H1 (cell line): Measurements from ENCODE around the gene NUDT19. TPM values are rescaled to one million over a fixed set of nuclear protein-coding genes. Genes with fewer than 3 reads are reported as not detected.

ENCODE experiments used
- CTCF ChIA-PET: fragments of 300-600 bp; sonication (Branson Sonifier 250); formaldehyde crosslinking; loops from one replicate; lab custom pipeline; 2021; ENCODE audit not compliant: partially characterized antibody; lab: Charles Lee
- POLR2A ChIA-PET: fragments of 300-600 bp; sonication (Branson Sonifier 250); formaldehyde crosslinking; loops from one replicate; lab custom pipeline; 2021; ENCODE audit warnings: inconsistent platforms; ENCODE audit not compliant: partially characterized antibody; lab: Charles Lee
- DNase-seq, 2 experiments: peaks; one replicate each; pipeline versions ENCODE4 v3.0.0 to v3.0.0-alpha.2; 2010 to 2022; ENCODE audit warnings: low spot score in 2 of 2, low read depth in 1 of 2, mixed read lengths in 1 of 2
- FAIRE-seq: peaks from 2 replicates; lab custom pipeline; 2011; peaks lifted over from hg19 to GRCh38; lab: Jason Lieb, UNC
- H2AFZ ChIP-seq: 2 replicates; pipeline ENCODE4 v1.8.1; 2012; ENCODE audit warnings: low read length, inconsistent platforms
- H2AK5ac ChIP-seq: 2 replicates; pipeline ENCODE4 v1.6.1; 2013; ENCODE audit warnings: low read depth, low read length
- H2BK120ac ChIP-seq: replicated peaks from 2 replicates; pipeline ENCODE3; 2013; ENCODE audit warnings: low read depth, low read length, inconsistent platforms
- H2BK12ac ChIP-seq: 2 replicates; pipeline ENCODE4 v1.6.1; 2013; ENCODE audit warnings: low read depth, low read length
- H2BK15ac ChIP-seq: 2 replicates; pipeline ENCODE4 v1.6.1; 2013; ENCODE audit warnings: low read length
- H2BK20ac ChIP-seq: 2 replicates; pipeline ENCODE4 v1.6.1; 2013; ENCODE audit warnings: low read length
- H2BK5ac ChIP-seq: 2 replicates; pipeline ENCODE4 v1.6.1; 2013; ENCODE audit warnings: low read depth, low read length
- H3K14ac ChIP-seq: 2 replicates; pipeline ENCODE4 v1.6.1; 2013; ENCODE audit warnings: inconsistent platforms; ENCODE audit not compliant: insufficient read length
- H3K18ac ChIP-seq: 2 replicates; pipeline ENCODE4 v1.6.1; 2013; ENCODE audit warnings: low read length; ENCODE audit errors: extremely low read depth
- H3K23ac ChIP-seq: 2 replicates; pipeline ENCODE4 v1.6.1; 2013; ENCODE audit warnings: inconsistent platforms; ENCODE audit not compliant: insufficient read length
- H3K23me2 ChIP-seq: 2 replicates; pipeline ENCODE4 v1.6.1; 2013; ENCODE audit warnings: low read depth, low read length
- H3K27ac ChIP-seq: 2 replicates; pipeline ENCODE4 v1.6.1; 2011; ENCODE audit warnings: low read depth, low read length, inconsistent platforms
- H3K27me3 ChIP-seq, 4 experiments: replicated peaks in 1 of 4; 1 replicate in 1 of 4; 2 replicates in 3 of 4; pipeline versions ENCODE4 v1.6.1 to v1.8.1; 2011 to 2013; ENCODE audit warnings: low read length in 3 of 4, mild to moderate bottlenecking in 3 of 4, inconsistent platforms in 2 of 4, mixed read lengths in 2 of 4, moderate library complexity in 1 of 4; ENCODE audit not compliant: control insufficient read depth in 3 of 4, insufficient read depth in 3 of 4; ENCODE audit errors: extremely low read depth in 1 of 4
- H3K36me3 ChIP-seq, 4 experiments: 2 replicates each; pipeline versions ENCODE4 v1.6.1 to v1.8.1; 2011 to 2013; ENCODE audit warnings: mild to moderate bottlenecking in 4 of 4, low read length in 3 of 4, moderate library complexity in 2 of 4, control low read depth in 1 of 4, inconsistent platforms in 1 of 4; ENCODE audit not compliant: insufficient read depth in 4 of 4, control insufficient read depth in 2 of 4
- H3K4ac ChIP-seq: replicated peaks from 2 replicates; pipeline ENCODE3; 2013; ENCODE audit warnings: low read length, low read depth, mixed read lengths, inconsistent platforms; ENCODE audit not compliant: insufficient read length
- H3K4me1 ChIP-seq, 4 experiments: replicated peaks in 1 of 4; 1 replicate in 1 of 4; 2 replicates in 3 of 4; pipeline versions ENCODE4 v1.6.1 to v1.8.1; 2011 to 2013; ENCODE audit warnings: low read length in 3 of 4, inconsistent platforms in 2 of 4, mixed read lengths in 1 of 4; ENCODE audit not compliant: insufficient read depth in 4 of 4, control insufficient read depth in 3 of 4
- H3K4me2 ChIP-seq, 2 experiments: 2 replicates each; pipeline versions ENCODE4 v1.6.1 to v1.8.1; 2011 to 2013; ENCODE audit warnings: low read depth in 2 of 2, low read length in 2 of 2, control low read depth in 1 of 2, inconsistent platforms in 1 of 2, mild to moderate bottlenecking in 1 of 2; ENCODE audit not compliant: insufficient read depth in 1 of 2
- H3K4me3 ChIP-seq, 4 experiments: fragments of 200-600, 300-600 bp in 1 of 4; sonication (generic), shearing (Covaris generic), sonication (Bioruptor Twin) in 1 of 4; 2 replicates each; pipeline versions ENCODE4 v1.5.1 to v1.8.1; 2011 to 2016; ENCODE audit warnings: low read length in 4 of 4, low read depth in 3 of 4, control low read depth in 2 of 4, inconsistent platforms in 2 of 4, mild to moderate bottlenecking in 2 of 4, mixed read lengths in 1 of 4, moderate library complexity in 1 of 4; ENCODE audit not compliant: insufficient read depth in 2 of 4; ENCODE audit errors: extremely low read depth in 1 of 4
- H3K56ac ChIP-seq: replicated peaks from 2 replicates; pipeline ENCODE3; 2013; ENCODE audit warnings: low read depth, mild to moderate bottlenecking, mixed read lengths, low read length, inconsistent platforms; ENCODE audit not compliant: insufficient read length
- H3K79me1 ChIP-seq: 2 replicates; pipeline ENCODE4 v1.6.1; 2013; ENCODE audit warnings: low read depth, low read length, control low read depth
- H3K79me2 ChIP-seq, 2 experiments: 2 replicates each; pipeline versions ENCODE4 v1.6.1 to v1.8.1; 2012 to 2013; ENCODE audit warnings: low read length in 2 of 2, mild to moderate bottlenecking in 2 of 2, inconsistent platforms in 1 of 2; ENCODE audit not compliant: insufficient read depth in 2 of 2, control insufficient read depth in 1 of 2
- H3K9ac ChIP-seq, 4 experiments: replicated peaks in 1 of 4; 1 replicate in 1 of 4; 2 replicates in 3 of 4; pipeline versions ENCODE4 v1.6.1 to v1.8.1; 2011 to 2013; ENCODE audit warnings: low read depth in 3 of 4, low read length in 3 of 4, control low read depth in 2 of 4, mild to moderate bottlenecking in 2 of 4, moderate library complexity in 2 of 4, inconsistent platforms in 1 of 4; ENCODE audit errors: extremely low read depth in 1 of 4
- H3K9me3 ChIP-seq, 2 experiments: 2 replicates each; pipeline versions ENCODE4 v1.6.1 to v1.8.1; 2012 to 2013; ENCODE audit warnings: mild to moderate bottlenecking in 2 of 2, moderate library complexity in 2 of 2, control low read depth in 1 of 2, inconsistent platforms in 1 of 2, low read depth in 1 of 2, low read length in 1 of 2, mixed read lengths in 1 of 2; ENCODE audit not compliant: insufficient read depth in 2 of 2
- H4K20me1 ChIP-seq, 2 experiments: replicated peaks in 1 of 2; 2 replicates each; pipeline versions ENCODE3 to v1.8.1; 2011 to 2013; ENCODE audit warnings: inconsistent platforms in 2 of 2, low read length in 2 of 2, mild to moderate bottlenecking in 1 of 2; ENCODE audit not compliant: insufficient read depth in 2 of 2, control insufficient read depth in 1 of 2
- H4K5ac ChIP-seq: 2 replicates; pipeline ENCODE4 v1.6.1; 2013; ENCODE audit warnings: low read length, low read depth, mixed read lengths, inconsistent platforms; ENCODE audit not compliant: insufficient read length
- H4K8ac ChIP-seq: 2 replicates; pipeline ENCODE4 v1.8.0; 2013; ENCODE audit warnings: mild to moderate bottlenecking, moderate library complexity, low read length, inconsistent platforms; ENCODE audit not compliant: insufficient read depth; ENCODE audit errors: extremely low read depth
- H4K91ac ChIP-seq: replicated peaks from 2 replicates; pipeline ENCODE3; 2013; ENCODE audit warnings: low read length, mixed read lengths, inconsistent platforms; ENCODE audit not compliant: insufficient read length
- HDAC2 ChIP-seq, 2 experiments: fragments of 300-600 bp in 1 of 2; sonication (generic) in 1 of 2; IDR thresholded peaks; 2 replicates each; pipeline ENCODE4 v1.6.1; 2011 to 2012; ENCODE audit warnings: low read depth in 2 of 2, low read length in 2 of 2, mild to moderate bottlenecking in 2 of 2, moderate library complexity in 2 of 2, borderline replicate concordance in 1 of 2, inconsistent platforms in 1 of 2
- POLR2AphosphoS5 ChIP-seq: IDR thresholded peaks from 2 replicates; pipeline ENCODE4 v1.6.1; 2011; ENCODE audit warnings: low read depth, low read length
- RAD21 ChIP-seq, 2 experiments: IDR thresholded peaks in 1 of 2; conservative IDR thresholded peaks in 1 of 2; 2 replicates each; pipeline ENCODE4 v1.6.1; 2011; ENCODE audit warnings: low read depth in 2 of 2, low read length in 2 of 2, improper control_type of control experiment in 1 of 2, inconsistent platforms in 1 of 2, mild to moderate bottlenecking in 1 of 2, moderate library complexity in 1 of 2
- SP1 ChIP-seq: IDR thresholded peaks from 2 replicates; pipeline ENCODE4 v1.6.1; 2011; ENCODE audit warnings: low read depth, low read length
- WGBS, 2 experiments: shearing (Covaris generic) in 1 of 2; methylation state at CpG; one replicate each; pipeline versions ENCODE4 v1.1.6 to v1.1.7; 2013 to 2015; ENCODE audit warnings: low lambda C conversion rate in 2 of 2, mixed read lengths in 2 of 2, inconsistent platforms in 1 of 2, low coverage in 1 of 2, missing lambda C conversion rate in 1 of 2; ENCODE audit not compliant: insufficient replicate concordance in 2 of 2, insufficient coverage in 1 of 2, insufficient read length in 1 of 2; ENCODE audit errors: extremely low coverage in 1 of 2, missing lambda C conversion rate in 1 of 2; 5-methylcytosine and 5-hydroxymethylcytosine counted together
- polyA plus RNA-seq, 7 experiments: library from polyadenylated mRNA; depleted of rRNA in 3 of 7; stranded (reverse) in 5 of 7; unstranded in 2 of 7; fragments of >200 nt in 5 of 7; fragments of 200-250 nt in 2 of 7; gene quantifications; 1 replicate in 5 of 7; 2 replicates in 1 of 7; 4 replicates in 1 of 7; pipeline versions ENCODE4 v1.2.1 to v1.2.3, GENCODE V29; 2011 to 2013; ENCODE audit warnings: missing spikeins in 2 of 7, mixed read lengths in 2 of 7
- total RNA-seq: library from RNA; stranded (reverse); fragmentation: NEBNext Ultra II Directional; extraction: Animal tissue kit (Norgen Biotek cat#: 25700); gene quantifications from 2 replicates; pipeline ENCODE4 v1.2.1, GENCODE V29; 2021

NUDT19 gene
- total and polyA plus RNA-seq, 2 of the 8 experiments (the other 6 are each of a cell fraction or from before 2014, with no cell fraction given), result 2.0 to 3.3 TPM

DNA sequence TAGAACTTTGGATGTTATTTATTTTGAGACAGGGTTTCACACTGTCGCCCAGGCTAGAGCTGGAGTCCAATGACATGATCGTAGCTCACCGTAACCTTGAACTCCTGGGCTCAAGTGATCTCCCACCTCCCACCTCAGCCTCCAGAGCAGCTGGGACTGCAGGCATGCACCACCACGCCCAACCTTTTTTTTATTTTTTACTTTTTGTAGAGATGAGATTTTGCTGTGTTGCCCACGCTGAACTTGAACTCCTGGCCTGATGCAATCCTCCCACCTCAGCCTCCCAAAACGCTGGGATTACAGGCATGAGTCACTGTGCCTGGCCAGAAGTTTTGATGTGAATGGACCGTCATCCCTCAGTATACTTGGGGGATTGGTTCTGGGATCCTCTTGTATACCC, 30.3 kb upstream of the NUDT19 start:
- Histone ChIP-seq H3K79me1 (peaks cover 1% of the 10 kb centered on the region; the same call in 1 of the 2 replicates), H4K20me1 (peaks cover 0 to 2% of the 10 kb centered on the region in 2 experiments), H3K23ac (no peak overlapping the region), H3K4me1 (no peaks in the 10 kb centered on the region), H3K4me3 (no peak overlapping the region), H3K14ac (no peak overlapping the region), H3K4ac (no peak overlapping the region), H3K79me2 (peaks cover 0 to 48% of the 10 kb centered on the region in 2 experiments; a peak in 2 of 4 replicates), H3K56ac (no peak overlapping the region), H3K23me2 (no peaks in the 10 kb centered on the region), H2BK20ac (no peak overlapping the region), H2BK12ac (no peak overlapping the region), H4K91ac (no peak overlapping the region), H4K8ac (no peak overlapping the region), H3K9ac (no peak overlapping the region), H4K5ac (no peak overlapping the region), H3K4me2 (no peak overlapping the region), H3K27ac (no peak overlapping the region), H3K9me3 (no peaks in the 10 kb centered on the region), H3K18ac (no peak overlapping the region), H2BK120ac (no peak overlapping the region), H3K27me3 (no peaks in the 10 kb centered on the region), H3K36me3 (peaks cover 0 to 6% (median 1%) of the 10 kb centered on the region in 4 experiments; a peak in 2 of 8 replicates), H2BK15ac (no peak overlapping the region), H2AK5ac (no peak overlapping the region), H2BK5ac (no peak overlapping the region), H2AFZ (no peak overlapping the region)
- CTCF ChIA-PET, result no interaction called here
- WGBS, 2 experiments, result 85% methylated on average over 7 of the region's 7 CpGs; no CpG with 5 or more reads in 1 of the 2 experiments
- TF ChIP-seq SP1 (no peak), HDAC2 (IDR thresholded peaks at IDR 0.05; ENCODE audit: borderline replicate concordance in 1 of 2, low read depth in 2 of 2, low read length in 2 of 2) (no peak), RAD21 (IDR thresholded peaks at IDR 0.05 in 1 of 2, conservative IDR thresholded peaks at IDR 0.05 in 1 of 2; ENCODE audit: low read depth in 2 of 2, low read length in 2 of 2) (no peak), POLR2AphosphoS5 (no peak)
- POLR2A ChIA-PET, result interaction anchor here (0.7 kb wide), 1 partner anchor 55 kb away, joined by 3 read pairs; no protein-coding TSS in a partner anchor
- no peak for DNase-seq
- FAIRE-seq, result no peak
